Suppressor macrophage (primary cell): ENCODE data around the gene CTNNA3.

ENCODE experiments used
- DNase-seq, 4 experiments: peaks; one replicate each; pipeline ENCODE4 v3.0.0-alpha.2; 2020 to 2022

Gene CTNNA3

GRCh38 chr10:66021423-66021822 lies 1674.6 kb downstream of the CTNNA3 start:
- DNase-seq, result no peak

- DNase-seq, result no peak
Measured at GRCh38 chr10:66008221-66008620, 1687.8 kb downstream of the CTNNA3 start.

GRCh38 chr10:66006411-66006810 lies 1689.6 kb downstream of the CTNNA3 start:
- no peak for DNase-seq

GRCh38 chr10:65993451-65993850 lies 1702.5 kb downstream of the CTNNA3 start:
- no peak for DNase-seq

GRCh38 chr10:65968871-65969270 lies 1727.1 kb downstream of the CTNNA3 start:
- DNase-seq, result no peak

GRCh38 chr10:65968437-65968836 lies 1727.6 kb downstream of the CTNNA3 start:
- no peak for DNase-seq

- DNase-seq, result no peak
Measured at GRCh38 chr10:65964205-65964604, 1731.8 kb downstream of the CTNNA3 start.

GRCh38 chr10:65952086-65952485 lies 1743.9 kb downstream of the CTNNA3 start:
- DNase-seq, result no peak

- peak in 2 of 4 experiments; percentile 16 to 23 for DNase-seq
Measured at GRCh38 chr10:65950075-65950474, 1745.9 kb downstream of the CTNNA3 start.

- no peak for DNase-seq
Measured at GRCh38 chr10:65949526-65949925, 1746.5 kb downstream of the CTNNA3 start.

GRCh38 chr10:65945061-65945460 lies 1750.9 kb downstream of the CTNNA3 start:
- no peak for DNase-seq

- DNase-seq, result no peak
Measured at GRCh38 chr10:65943451-65943850, 1752.5 kb downstream of the CTNNA3 start.

- no peak for DNase-seq
Measured at GRCh38 chr10:65940816-65941662, 1755.0 kb downstream of the CTNNA3 start.

GRCh38 chr10:65940105-65940504 lies 1755.9 kb downstream of the CTNNA3 start:
- no peak for DNase-seq

GRCh38 chr10:65931291-65932070 lies 1764.5 kb downstream of the CTNNA3 start:
- DNase-seq, result no peak

GRCh38 chr10:65911151-65911835 lies 1784.7 kb downstream of the CTNNA3 start:
- DNase-seq, result peak in 2 of 4 experiments; percentile 11 to 24

- no peak for DNase-seq
Measured at GRCh38 chr10:65910209-65910608, 1785.8 kb downstream of the CTNNA3 start.

GRCh38 chr10:65907199-65907712 lies 1788.7 kb downstream of the CTNNA3 start:
- DNase-seq, result no peak

GRCh38 chr10:65903620-65904019 lies 1792.4 kb downstream of the CTNNA3 start:
- no peak for DNase-seq

- DNase-seq, result no peak
Measured at GRCh38 chr10:65900271-65900670, 1795.7 kb downstream of the CTNNA3 start.

GRCh38 chr10:65898055-65898454 lies 1797.9 kb downstream of the CTNNA3 start:
- DNase-seq, result no peak

- DNase-seq, result no peak
Measured at GRCh38 chr10:65894961-65895360, 1801.0 kb downstream of the CTNNA3 start.

- DNase-seq, result no peak
Measured at GRCh38 chr10:65894379-65894778, 1801.6 kb downstream of the CTNNA3 start.
